A549 (cell line): ENCODE measurements around the gene MYO1C.
"Not testable (repeated sequence)": the region's sequence is repeated elsewhere in the genome, so short reads cannot be mapped to it uniquely, and the experiment has no call there.

Source experiments
- CBX8 ChIP-seq: fragments of 200-600 bp; sonication (generic); IDR thresholded peaks from 2 replicates; pipeline ENCODE4 v1.6.1; 2016
- CTCF ChIP-seq: fragments of >200 bp; sonication (Bioruptor Twin); formaldehyde crosslinking; IDR thresholded peaks from 3 replicates; pipeline ENCODE4 v1.5.1; 2016
- HDAC2 ChIP-seq: fragments of 200-600 bp; sonication (generic); IDR thresholded peaks from 2 replicates; pipeline ENCODE4 v1.6.1; 2016
- POLR2A ChIP-seq: IDR thresholded peaks from 2 replicates; pipeline ENCODE4 v1.6.1; 2012; ENCODE audit warnings: mild to moderate bottlenecking, low read length
- POLR2AphosphoS2 ChIP-seq: conservative IDR thresholded peaks from 2 replicates; pipeline ENCODE4 v1.6.1; 2012; ENCODE audit warnings: low read length, improper control_type of control experiment, inconsistent platforms
- RCOR1 ChIP-seq: fragments of 150-350 bp; IDR thresholded peaks from 2 replicates; pipeline ENCODE4 v1.6.1; 2014; ENCODE audit warnings: antibody characterized with exemption, low read length, low read depth

- TF ChIP-seq HDAC2, CTCF, POLR2A, RCOR1, POLR2AphosphoS2, CBX8: not testable (repeated sequence)
These were observed 46.8 kb downstream of the MYO1C start for GRCh38 chr17:1445695-1446094.
